ENCODE measurements around the gene PPM1G. TPM values are rescaled to one million over a fixed set of nuclear protein-coding genes. Genes with fewer than 3 reads are reported as not detected.

PPM1G gene
- total and polyA plus RNA-seq, 12 donors = 50.1 to 107 (median 59.9) TPM

DNA sequence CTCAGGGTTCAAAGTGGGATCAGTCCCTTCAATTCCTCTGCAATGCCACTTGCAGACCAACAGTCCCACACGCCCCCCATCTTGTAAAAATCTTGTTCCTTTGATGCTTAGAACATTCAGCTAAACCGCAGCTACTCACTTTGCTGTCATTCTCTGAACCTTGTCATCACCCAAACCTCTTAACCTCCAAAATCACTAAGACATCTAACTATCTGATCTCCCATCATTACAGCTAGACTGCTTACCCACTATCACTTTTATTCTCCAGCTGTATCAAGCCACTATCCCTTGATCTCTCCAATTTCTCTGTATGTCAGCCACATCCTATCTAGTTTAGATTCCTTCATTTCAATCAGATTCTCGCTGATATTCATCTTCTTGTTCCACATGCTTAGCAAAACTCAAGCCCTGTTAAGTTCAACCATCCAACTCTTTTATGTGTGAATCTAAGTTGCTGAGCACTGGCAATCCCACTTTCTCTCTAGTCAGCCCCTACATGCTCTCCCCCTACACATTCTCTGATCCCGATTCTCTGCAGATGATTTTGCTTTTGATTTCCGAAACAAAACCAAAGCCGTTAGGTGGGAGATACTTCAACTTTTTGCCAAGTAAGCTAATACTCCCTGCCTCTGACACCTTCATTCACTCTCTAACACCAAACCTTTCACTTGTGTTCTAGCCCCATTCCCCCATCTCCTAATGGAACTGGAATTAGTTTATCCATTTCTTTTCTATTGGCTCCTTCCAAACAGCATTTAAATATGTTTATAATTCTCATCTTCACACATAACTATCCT, 57.4 kb downstream of the PPM1G start:
- H3K36me3 ChIP-seq (replicated peaks in 1 of 2) = no peaks in the 10 kb centered on the region
- intact Hi-C loops (cut with DNase I) = no loop called here
- H3K27ac ChIP-seq = no peak overlapping the region
- TF ChIP-seq, protein P1, sequence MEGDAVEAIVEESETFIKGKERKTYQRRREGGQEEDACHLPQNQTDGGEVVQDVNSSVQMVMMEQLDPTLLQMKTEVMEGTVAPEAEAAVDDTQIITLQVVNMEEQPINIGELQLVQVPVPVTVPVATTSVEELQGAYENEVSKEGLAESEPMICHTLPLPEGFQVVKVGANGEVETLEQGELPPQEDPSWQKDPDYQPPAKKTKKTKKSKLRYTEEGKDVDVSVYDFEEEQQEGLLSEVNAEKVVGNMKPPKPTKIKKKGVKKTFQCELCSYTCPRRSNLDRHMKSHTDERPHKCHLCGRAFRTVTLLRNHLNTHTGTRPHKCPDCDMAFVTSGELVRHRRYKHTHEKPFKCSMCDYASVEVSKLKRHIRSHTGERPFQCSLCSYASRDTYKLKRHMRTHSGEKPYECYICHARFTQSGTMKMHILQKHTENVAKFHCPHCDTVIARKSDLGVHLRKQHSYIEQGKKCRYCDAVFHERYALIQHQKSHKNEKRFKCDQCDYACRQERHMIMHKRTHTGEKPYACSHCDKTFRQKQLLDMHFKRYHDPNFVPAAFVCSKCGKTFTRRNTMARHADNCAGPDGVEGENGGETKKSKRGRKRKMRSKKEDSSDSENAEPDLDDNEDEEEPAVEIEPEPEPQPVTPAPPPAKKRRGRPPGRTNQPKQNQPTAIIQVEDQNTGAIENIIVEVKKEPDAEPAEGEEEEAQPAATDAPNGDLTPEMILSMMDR (IDR thresholded peaks at IDR 0.05) = no peak
- TF ChIP-seq POLR2A (IDR thresholded peaks at IDR 0.05) = no peak
- H3K4me1 ChIP-seq (replicated peaks in 1 of 2) = peaks cover 24 to 28% of the 10 kb centered on the region in 2 donors
- 84 to 89% (median 87%) methylated on average over 6 of the region's 6 CpGs for WGBS, 4 donors
- no peaks in the 10 kb centered on the region for H3K9me3 ChIP-seq (replicated peaks in 1 of 3)
- H3K4me3 ChIP-seq = no peak overlapping the region
- DNase-seq = no peak
- H3K27me3 ChIP-seq = no peaks in the 10 kb centered on the region

DNA sequence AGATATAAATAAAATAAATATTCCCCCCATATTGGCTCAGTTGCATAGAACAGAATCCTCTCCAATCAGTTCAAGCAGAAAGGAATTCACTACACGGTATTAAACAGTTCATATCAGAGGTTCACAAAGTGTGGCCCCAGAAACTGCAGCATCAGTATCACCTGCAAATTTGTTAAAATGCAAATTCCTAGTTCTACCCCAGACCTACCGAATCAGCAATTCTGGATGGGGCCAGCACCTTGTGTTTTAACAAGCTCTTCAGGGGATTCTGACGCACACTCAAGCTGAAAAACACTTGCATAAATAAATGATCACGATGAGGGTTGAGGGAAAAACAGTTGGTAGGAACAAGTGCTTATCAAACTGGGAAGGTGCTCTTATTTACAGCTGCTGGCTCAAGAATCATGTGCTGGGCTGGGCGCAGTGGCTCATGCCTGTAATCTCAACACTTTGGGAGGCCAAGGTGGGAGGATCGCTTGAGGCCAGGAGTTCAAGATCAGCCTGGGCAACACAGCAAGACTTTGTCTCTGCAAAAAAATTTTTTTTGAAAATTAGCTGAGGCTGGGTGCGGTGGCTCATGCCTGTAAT, 59.2 kb downstream of the PPM1G start:
- 77 to 94% (median 88%) methylated on average over 7 of the region's 7 CpGs for WGBS, 4 donors
- no peak overlapping the region for H3K4me3 ChIP-seq
- no peaks in the 10 kb centered on the region for H3K9me3 ChIP-seq (replicated peaks in 1 of 3)
- TF ChIP-seq POLR2A (IDR thresholded peaks at IDR 0.05) = no peak
- TF ChIP-seq, protein P1 (IDR thresholded peaks at IDR 0.05) = no peak
- DNase-seq = no peak
- no peak overlapping the region for H3K27ac ChIP-seq
- H3K27me3 ChIP-seq = no peaks in the 10 kb centered on the region
- peaks cover 16 to 22% of the 10 kb centered on the region in 2 donors for H3K4me1 ChIP-seq (replicated peaks in 1 of 2)
- no peaks in the 10 kb centered on the region for H3K36me3 ChIP-seq (replicated peaks in 1 of 2)
- intact Hi-C loops (cut with DNase I) = no loop called here

DNA sequence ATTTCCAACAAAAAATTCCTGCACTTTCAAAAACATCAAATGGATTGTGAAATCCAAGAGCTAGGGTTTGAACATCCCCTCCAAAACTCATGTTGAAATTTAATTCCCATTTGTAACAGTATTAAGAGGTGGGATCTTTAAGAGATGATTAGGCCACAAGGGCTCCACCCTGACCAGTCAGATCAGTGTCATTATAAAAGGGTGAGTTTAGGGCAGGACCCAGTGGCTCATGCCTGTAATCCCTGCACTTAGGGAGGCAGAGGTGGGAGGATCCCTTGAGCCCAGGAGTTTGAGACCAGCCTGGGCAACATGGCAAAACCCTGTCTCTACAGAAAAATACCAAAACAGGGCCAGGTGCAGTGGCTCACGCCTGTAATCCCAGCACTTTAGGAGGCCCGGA, 61.8 kb downstream of the PPM1G start:
- Histone ChIP-seq H3K27ac (no peak overlapping the region), H3K36me3 (replicated peaks in 1 of 2) (peaks cover 0 to 7% of the 10 kb centered on the region in 2 donors), H3K4me1 (replicated peaks in 1 of 2) (no peaks in the 10 kb centered on the region), H3K9me3 (replicated peaks in 1 of 3) (no peaks in the 10 kb centered on the region), H3K27me3 (no peaks in the 10 kb centered on the region), H3K4me3 (no peak overlapping the region)
- DNase-seq = no peak
- WGBS, 4 donors = 93 to 100% (median 97%) methylated on average over 1 to 2 of the region's 2 CpGs; no CpG with 5 or more reads in 1 of the 4 donors
- TF ChIP-seq, protein P1 (IDR thresholded peaks at IDR 0.05) = no peak
- no peak for TF ChIP-seq POLR2A (IDR thresholded peaks at IDR 0.05)
- intact Hi-C loops (cut with DNase I) = no loop called here

DNA sequence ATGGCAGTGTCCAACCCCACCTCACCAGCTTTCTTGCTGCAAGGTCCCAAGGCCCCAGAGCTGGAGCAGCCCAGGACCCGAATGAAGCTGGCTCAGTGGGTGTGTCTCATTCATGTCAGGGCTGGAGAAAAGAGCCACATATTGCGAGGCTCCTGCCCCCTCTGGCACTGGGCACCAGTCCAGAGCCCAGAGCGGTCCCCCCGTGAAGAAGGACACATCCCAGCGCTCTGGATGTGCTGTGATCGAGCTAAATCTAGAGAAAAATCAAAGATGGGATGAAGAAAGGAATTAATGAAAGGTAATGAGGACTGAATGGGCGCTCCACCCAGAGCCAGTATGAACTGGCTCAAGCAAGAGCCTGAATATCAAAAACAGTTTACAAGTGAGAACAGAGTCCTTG, 73.2 kb downstream of the PPM1G start:
- peaks cover 0 to 97% of the 10 kb centered on the region in 2 donors for H3K36me3 ChIP-seq (replicated peaks in 1 of 2)
- H3K27me3 ChIP-seq = no peaks in the 10 kb centered on the region
- no peaks in the 10 kb centered on the region for H3K9me3 ChIP-seq (replicated peaks in 1 of 3)
- no peak overlapping the region for H3K27ac ChIP-seq
- TF ChIP-seq, protein P1 (IDR thresholded peaks at IDR 0.05) = no peak
- TF ChIP-seq POLR2A (IDR thresholded peaks at IDR 0.05) = no peak
- no peaks in the 10 kb centered on the region for H3K4me1 ChIP-seq (replicated peaks in 1 of 2)
- intact Hi-C loops (cut with DNase I) = no loop called here
- H3K4me3 ChIP-seq = no peak overlapping the region
- DNase-seq = no peak
- 93 to 96% (median 93%) methylated on average over 7 of the region's 7 CpGs for WGBS, 4 donors
